Measurements from ENCODE around the gene CRYGC.
"Not testable (repeated sequence)": the region's sequence is repeated elsewhere in the genome, so short reads cannot be mapped to it uniquely, and the experiment has no call there.

The CRYGC gene

DNA sequence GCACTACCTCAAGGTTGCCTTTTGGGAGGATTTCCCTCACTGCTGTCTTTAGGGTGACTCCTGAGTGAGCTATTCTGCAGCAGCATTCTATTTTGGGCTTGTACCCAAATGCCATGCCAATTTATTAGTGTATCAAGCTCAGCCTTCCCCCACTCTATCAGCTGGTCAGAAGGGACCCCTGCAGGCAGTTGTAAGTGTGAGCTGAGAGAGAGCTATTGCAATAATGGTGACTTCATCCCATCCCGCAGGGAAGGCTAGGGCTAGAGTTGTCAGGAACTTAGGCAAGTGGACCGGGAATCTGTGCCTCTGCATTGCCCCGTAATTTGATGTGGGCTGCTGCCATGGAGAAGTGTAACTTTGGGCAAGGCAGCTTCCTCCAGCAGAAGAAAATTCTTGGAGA, 18.1 kb upstream of the CRYGC start:
- DNase-seq (ENCODE audit: low read depth), result no peak
- no peak overlapping the region for H3K4me3 ChIP-seq (ENCODE audit: low read depth, low read length)
- TF ChIP-seq, protein P1, sequence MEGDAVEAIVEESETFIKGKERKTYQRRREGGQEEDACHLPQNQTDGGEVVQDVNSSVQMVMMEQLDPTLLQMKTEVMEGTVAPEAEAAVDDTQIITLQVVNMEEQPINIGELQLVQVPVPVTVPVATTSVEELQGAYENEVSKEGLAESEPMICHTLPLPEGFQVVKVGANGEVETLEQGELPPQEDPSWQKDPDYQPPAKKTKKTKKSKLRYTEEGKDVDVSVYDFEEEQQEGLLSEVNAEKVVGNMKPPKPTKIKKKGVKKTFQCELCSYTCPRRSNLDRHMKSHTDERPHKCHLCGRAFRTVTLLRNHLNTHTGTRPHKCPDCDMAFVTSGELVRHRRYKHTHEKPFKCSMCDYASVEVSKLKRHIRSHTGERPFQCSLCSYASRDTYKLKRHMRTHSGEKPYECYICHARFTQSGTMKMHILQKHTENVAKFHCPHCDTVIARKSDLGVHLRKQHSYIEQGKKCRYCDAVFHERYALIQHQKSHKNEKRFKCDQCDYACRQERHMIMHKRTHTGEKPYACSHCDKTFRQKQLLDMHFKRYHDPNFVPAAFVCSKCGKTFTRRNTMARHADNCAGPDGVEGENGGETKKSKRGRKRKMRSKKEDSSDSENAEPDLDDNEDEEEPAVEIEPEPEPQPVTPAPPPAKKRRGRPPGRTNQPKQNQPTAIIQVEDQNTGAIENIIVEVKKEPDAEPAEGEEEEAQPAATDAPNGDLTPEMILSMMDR (IDR thresholded peaks at IDR 0.05; ENCODE audit: low read depth, low read length, missing control alignments), result no peak

DNA sequence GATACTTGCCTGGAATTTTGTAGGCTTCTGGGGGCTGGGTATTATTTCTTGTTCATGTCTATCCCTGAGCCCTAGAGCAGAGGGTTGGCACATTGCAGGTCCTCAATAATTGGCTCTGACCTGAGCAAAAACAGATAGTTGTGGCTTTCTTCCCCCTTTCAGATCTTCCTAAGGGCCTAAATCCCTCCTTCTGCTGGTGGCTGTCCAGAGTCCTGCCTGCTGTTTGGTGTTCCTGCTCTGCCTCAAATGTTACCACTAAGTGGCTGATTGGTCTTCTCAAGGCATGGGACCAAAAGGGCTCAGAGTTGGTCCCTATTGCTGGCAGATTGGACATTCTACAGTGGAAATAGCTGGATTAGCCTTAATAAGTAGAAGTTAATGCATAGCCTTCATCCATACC, 17.4 kb upstream of the CRYGC start:
- TF ChIP-seq, protein P1 (IDR thresholded peaks at IDR 0.05; ENCODE audit: low read depth, low read length, missing control alignments), result no peak
- no peak overlapping the region for H3K4me3 ChIP-seq (ENCODE audit: low read depth, low read length)
- DNase-seq (ENCODE audit: low read depth), result no peak

GRCh38 chr2:208146006-208146405, 16.4 kb upstream of the CRYGC start, which contains the start of gene CRYGB:
Gene CRYGB, minus strand, starts transcription at chr2:208146158. Its CDS starts 38 bp downstream, at chr2:208146120.
- no peak within 1 kb of the TSS for H3K4me3 ChIP-seq (ENCODE audit: low read depth, low read length)
- TF ChIP-seq, protein P1 (IDR thresholded peaks at IDR 0.05; ENCODE audit: low read depth, low read length, missing control alignments), result no peak
- no peak for DNase-seq (ENCODE audit: low read depth)

DNA sequence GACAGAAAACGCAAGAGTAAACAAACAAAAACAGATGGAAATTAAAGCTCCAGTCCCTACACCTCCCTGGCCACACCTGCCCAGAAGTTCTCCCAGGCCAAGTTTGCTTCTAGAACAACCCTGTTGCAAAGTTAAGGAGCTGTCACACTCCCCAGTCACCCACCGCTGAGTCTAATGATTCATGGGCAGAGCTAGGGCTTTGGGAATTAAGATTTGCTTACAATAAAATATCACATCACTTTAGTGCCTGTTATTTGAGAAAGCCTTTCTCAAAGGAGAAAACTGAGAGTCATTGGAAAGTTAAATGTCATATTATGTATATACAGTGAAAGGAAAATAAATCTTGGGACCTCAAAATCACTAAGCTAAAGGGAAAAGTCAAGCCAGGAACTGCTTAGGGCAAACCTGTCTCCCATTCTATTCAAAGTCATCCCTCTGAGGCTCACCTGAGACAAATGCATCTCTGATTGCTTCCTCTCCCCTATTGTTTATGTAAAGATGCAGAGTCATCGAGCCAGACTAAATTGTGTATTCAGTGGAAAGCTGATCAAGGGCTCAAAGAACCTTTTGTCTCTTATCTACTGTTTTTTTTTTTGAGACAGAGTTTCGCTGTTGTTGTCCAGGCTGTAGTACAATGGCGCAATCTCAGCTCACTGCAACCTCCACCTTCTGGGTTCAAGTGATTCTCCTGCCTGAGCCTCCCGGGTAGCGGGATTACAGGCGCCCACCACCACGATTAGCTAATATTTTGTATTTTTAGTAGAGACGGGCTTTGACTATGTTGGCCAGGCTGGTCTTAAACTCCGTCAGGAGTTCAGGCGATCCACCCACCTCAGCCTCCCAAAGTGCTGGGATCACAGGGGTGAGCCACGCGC, 13.5 kb upstream of the CRYGC start:
- no peak for DNase-seq (ENCODE audit: low read depth)
- TF ChIP-seq, protein P1 (IDR thresholded peaks at IDR 0.05; ENCODE audit: low read depth, low read length, missing control alignments), result no peak

GRCh38 chr2:208142240-208142924, 12.8 kb upstream of the CRYGC start:
- no peak for DNase-seq (ENCODE audit: low read depth)
- no peak overlapping the region for H3K4me3 ChIP-seq (ENCODE audit: low read depth, low read length)
- TF ChIP-seq, protein P1 (IDR thresholded peaks at IDR 0.05; ENCODE audit: low read depth, low read length, missing control alignments), result no peak

More for the DNA sequence above, 13.5 kb upstream of the CRYGC start:
- H3K4me3 ChIP-seq (ENCODE audit: low read depth, low read length), result no peak overlapping the region

DNA sequence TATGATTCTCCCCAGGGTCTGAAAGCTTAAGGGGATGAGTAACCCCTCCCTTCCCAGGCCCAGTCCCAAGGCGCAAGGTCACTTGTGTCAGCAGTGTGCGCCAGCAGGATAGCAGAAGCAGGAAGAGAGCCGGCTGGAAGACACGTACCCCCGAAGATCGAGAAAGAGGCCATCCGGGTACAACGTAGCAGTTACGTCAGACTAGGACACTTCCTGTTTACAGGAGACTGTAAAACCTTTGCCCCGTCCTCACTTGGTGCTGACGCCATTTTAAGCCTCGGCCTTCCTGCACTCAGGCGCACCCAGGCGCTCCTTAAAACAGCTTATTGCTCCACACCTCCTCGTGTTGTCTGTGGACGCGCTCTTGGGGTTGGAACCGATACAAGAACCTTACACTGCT, 9.8 kb upstream of the CRYGC start:
- H3K4me3 ChIP-seq (ENCODE audit: low read depth, low read length), result no peak overlapping the region
- TF ChIP-seq, protein P1 (IDR thresholded peaks at IDR 0.05; ENCODE audit: low read depth, low read length, missing control alignments), result no peak
- no peak for DNase-seq (ENCODE audit: low read depth)

- not testable (repeated sequence) for DNase-seq (ENCODE audit: low read depth); H3K4me3 ChIP-seq (ENCODE audit: low read depth, low read length)
Observed at GRCh38 chr2:208138334-208138733, 8.7 kb upstream of the CRYGC start.

Data from GM12864 (cell line).